ENCODE data around the gene CENPL.

GRCh38 chr1:173853074-173853473, 28.4 kb upstream of the CENPL start:
- TF ChIP-seq CTCF (conservative IDR thresholded peaks at IDR 0.05; ENCODE audit: low read depth, low read length) (no peak), MXI1 (IDR thresholded peaks at IDR 0.05; ENCODE audit: borderline replicate concordance, low read depth, low read length) (no peak), POLR2A (IDR thresholded peaks at IDR 0.05; ENCODE audit: low read depth, low read length) (no peak), USF2 (IDR thresholded peaks at IDR 0.05; ENCODE audit: low read depth, low read length) (no peak), ELK1 (IDR thresholded peaks at IDR 0.05; ENCODE audit: borderline replicate concordance, low read depth, low read length) (no peak), CEBPB (IDR thresholded peaks at IDR 0.05; ENCODE audit: low read depth, low read length) (peak; percentile 46), RAD21 (IDR thresholded peaks at IDR 0.05; ENCODE audit: low read length) (no peak), RCOR1 (IDR thresholded peaks at IDR 0.05; ENCODE audit: insufficient replicate concordance, low read length) (no peak), NFE2L2 (IDR thresholded peaks at IDR 0.05; ENCODE audit: low read depth, low read length) (peak; percentile 24; the same call in 1 of the 2 replicates), MAZ (IDR thresholded peaks at IDR 0.05; ENCODE audit: borderline replicate concordance, low read depth, low read length) (no peak), RFX5 (IDR thresholded peaks at IDR 0.05; ENCODE audit: low read depth, low read length) (no peak)
